Stimulated activated CD4-positive, alpha-beta T cell treated with anti-CD3 and anti-CD28 coated beads, Interleukin-4, amount 100 ng/mL, for 48 hours (primary cell): ENCODE data around the gene SPRN.
"Not testable (repeated sequence)": the region's sequence is repeated elsewhere in the genome, so short reads cannot be mapped to it uniquely, and the experiment has no call there.

Source experiments
- DNase-seq, 2 donors: peaks; one replicate each; pipeline ENCODE4 v3.0.0-alpha.2; 2020; ENCODE audit warnings: low read depth in 2 of 2

Gene SPRN

GRCh38 chr10:133456041-133456951 is 31.9 kb upstream of the SPRN start:
- no peak for DNase-seq

- DNase-seq, result no peak
Observed at GRCh38 chr10:133455611-133456031, 31.2 kb upstream of the SPRN start.

DNA sequence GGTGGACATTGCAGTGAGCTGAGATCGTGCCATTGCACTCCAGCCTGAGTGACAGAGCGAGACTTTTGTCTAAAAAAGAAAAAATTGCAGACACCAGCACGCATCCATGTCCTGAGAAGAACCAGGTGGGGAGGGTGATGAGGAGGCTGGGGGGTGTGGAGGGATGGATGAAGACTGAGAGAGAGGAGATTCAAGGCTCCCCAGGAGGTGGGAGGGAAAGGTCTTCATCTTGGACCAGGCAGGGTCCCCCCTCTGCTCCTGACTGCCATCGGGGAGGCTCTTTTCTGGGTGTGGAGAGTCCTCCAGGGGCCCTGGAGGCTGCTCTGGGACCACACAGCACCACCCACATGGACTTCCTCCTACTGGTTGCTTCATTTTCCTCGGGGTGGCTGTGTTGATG is 30.8 kb upstream of the SPRN start:
- no peak for DNase-seq

GRCh38 chr10:133454204-133454893 is 29.9 kb upstream of the SPRN start:
- no peak for DNase-seq

DNA sequence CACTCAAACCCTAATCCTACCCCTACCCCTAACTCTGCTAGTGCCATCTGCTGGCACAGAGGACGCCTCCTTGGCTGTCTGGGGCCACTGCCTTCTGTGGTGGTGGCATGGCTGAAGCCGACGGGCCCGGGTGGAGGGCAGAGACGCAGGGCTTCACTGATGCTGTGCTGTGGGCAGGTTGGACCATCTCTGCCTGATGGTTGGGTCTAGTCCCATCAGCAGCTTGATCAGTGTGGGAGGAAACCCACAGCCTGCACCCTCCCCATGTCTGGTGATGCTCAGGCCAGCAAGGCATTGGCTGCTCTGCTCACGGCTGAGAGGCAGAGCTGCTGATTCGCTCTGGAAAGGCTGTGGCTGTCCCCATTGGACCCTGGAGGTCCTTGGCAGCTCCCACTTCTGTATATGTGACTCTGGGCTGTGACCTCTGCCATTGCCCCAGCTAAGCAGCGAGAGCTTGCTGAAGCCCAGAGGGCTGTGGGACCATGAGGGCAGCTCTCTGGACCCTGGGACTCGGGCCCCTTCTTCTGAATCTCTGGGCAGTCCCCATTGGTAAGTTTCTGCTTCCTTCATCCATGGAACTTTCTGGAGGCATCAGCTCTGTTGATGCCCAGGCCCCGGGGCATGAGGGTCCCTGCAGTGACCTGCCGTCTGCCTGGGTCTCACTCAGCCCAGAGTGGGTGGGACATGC is 29.2 kb upstream of the SPRN start, which contains the start of gene SCART1:
SCART1 (plus strand) TSS at position 430 of the 688 bp plus-strand sequence; CDS start at position 483, 53 bp downstream.
- DNase-seq, result no peak

DNA sequence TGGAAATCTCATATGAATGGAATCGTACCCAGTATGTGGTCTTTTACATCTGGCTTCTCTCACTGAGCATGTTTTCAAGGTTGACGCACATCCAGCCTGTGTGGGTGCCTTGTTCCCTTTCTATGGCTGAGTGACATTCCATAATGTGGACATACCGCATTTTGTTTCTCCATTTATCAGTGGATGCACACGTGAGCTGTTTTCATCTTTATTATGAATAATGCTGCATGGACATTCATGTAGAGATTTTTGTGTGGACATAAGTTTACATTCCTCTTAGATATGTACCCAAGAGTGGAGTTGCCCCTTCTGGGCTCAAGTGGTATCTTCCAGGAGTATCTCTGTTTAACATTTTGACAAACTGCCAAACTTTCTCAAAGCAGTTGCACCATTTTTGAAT is 28.0 kb upstream of the SPRN start:
- DNase-seq, result no peak

GRCh38 chr10:133451346-133451745 is 26.9 kb upstream of the SPRN start:
- DNase-seq, result no peak

DNA sequence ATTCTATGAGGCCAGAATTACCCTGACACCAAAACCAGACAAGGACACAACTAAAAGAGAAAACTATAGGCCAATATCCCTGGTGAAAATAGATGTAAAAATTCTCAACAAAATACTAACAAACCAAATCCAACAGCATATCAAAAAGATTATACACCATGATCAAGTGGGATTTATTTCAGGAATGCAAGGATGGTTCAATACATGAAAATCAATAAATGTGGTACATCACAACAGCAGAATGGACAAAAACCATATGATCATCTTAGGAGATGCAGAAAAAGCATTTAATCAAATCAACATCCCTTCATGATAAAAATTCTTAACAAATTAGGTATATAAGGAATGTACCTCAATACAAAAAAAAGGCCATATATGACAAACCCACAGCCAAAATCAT is 23.7 kb upstream of the SPRN start:
- DNase-seq, result no peak

GRCh38 chr10:133446979-133447378 is 22.6 kb upstream of the SPRN start:
- DNase-seq, result no peak

DNA sequence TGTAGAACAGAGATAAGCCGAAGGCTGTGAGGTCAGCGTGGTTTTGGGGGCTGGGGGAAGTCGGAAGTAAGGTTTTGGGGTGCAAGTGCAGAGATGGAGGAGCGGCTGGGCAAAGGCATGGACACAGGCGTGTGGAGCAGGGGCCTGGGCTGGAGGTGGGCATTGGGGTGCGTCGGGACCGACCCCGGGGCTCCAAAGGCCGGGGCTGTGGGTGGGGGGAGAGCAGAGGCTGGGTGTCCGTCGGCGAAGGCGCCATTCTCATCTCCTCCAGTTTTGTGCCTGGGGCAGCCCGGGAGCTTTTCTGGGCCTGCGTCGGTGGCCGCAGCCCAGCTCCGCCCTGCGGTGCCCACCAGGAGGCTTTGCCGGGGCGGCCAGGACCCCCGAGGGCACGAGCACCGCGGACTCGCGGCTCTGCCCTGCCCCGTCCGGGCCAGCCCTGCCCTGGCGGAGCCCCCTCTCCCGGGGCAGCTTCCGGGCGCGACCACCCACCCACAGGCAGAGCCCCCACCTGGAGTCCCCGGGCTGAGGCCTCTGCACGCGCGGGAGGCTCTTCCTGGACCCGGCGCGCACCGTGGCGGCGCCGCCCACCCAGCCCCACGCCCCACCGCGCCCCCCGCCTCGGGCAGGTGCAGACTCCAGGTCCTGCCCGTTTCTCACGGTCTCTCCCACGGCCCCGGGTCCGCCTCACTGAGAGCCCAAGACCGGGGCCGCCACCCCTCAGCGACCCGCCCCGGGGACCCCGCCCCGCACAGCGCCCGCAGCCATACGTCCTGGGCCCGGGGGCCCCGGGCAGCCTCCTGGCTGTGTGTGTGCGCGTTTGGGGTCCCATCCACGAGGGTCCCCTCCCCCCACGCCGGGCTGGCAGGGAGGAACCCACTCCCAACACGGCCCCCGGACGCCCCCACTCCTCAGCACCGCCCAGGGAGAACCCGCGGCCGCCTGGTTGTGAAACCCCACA is 21.6 kb upstream of the SPRN start:
- no peak for DNase-seq

DNA sequence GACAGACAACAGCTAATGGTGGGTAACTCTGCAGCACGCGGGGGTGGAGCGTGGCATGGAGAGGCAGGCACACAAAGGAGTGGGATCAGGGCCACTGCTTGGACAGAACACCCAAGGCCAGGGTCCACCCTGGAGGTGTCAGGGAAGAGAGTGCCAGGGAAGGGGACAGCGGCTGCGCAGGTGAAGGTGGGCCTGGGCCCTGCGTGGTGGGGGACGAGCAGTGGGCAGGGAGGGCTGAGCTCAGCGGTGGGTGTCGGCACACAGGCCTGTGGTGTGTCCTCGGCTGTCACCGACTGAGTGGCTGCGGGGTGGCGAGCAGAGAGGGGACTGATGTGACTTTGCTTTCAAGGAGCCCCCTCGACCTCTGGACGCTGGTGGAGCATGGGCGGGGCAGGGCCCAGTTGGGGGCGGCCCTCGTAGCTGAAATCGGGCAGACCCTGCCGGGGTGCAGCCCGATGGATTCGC is 20.9 kb upstream of the SPRN start:
- no peak for DNase-seq

- DNase-seq, result no peak
Observed at GRCh38 chr10:133444342-133445267, 20.2 kb upstream of the SPRN start.

GRCh38 chr10:133442967-133443924 is 18.8 kb upstream of the SPRN start:
- DNase-seq, result no peak

DNA sequence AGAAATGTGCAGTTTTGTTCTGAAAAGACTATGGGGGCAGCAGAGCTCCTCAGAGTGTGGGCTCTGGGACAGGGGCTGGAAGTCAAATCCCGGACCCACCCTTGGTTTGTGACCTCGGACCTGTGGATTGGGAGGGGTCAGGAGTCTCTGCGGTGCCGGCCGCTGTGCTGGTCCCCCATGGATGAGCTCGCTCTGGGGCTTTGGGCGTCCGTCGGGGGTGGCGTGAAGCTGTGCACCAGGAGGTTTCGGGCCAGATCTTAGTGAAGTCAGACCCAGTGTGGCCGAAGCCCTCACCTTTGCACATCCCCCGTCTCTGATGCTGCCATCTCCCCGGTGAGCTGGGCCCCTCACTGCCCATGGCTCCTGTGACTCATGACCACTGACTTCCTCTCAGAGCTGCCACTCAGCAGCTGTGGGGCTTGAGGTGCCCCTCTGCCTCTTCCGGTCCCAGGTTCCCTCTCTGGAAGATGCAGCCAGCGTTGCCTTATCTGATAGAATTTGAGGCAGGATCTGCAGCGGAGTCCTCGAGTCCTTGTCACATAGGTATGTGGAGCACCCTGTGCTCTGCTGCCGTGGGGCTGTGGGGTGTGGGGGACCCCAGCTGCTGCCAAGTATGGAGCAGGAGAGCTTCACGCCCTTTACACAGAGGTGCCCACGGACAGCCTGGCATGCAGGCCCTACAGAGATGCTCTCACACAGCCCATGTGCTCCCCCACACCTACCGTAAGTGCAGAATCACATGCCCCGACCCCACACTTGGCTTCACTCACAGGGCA is 18.0 kb upstream of the SPRN start:
- DNase-seq, result no peak

DNA sequence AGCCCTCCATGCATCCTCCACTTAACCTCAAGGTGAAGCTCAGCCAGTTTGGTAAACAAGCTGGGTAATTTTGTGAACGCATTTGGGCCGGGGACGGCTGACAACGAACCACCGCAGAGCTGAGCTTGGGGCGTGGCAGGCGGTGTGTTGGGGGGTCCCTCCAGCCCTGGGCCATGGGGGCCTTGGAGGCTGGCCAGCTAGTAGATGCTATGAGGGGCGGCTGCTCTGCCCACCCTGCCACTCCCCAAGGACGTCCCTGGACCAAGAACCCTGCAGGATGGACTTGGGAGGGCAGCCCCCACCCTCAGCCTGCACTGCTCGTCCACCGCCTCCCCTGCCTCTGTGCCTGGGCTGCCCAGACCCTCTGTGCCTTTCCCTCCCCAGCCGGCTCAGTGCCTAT is 17.4 kb upstream of the SPRN start:
- no peak for DNase-seq

DNA sequence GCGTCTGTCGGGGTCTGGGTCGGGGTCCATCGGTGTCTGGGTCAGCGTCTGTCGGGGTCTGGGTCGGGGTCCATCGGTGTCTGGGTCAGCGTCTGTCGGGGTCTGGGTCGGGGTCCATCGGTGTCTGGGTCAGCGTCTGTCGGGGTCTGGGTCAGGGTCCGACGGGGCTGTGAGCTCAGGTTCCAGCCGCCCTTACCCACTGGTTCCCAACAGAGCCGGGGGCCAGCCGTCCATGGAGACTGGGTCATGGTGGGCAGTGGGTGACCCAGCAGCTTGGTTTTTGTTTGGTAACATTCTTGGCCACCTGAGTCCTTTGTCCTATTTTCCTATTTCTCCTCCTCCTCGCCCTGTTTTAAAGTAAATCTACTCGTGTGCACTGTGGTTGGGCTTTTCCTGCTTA is 16.9 kb upstream of the SPRN start:
- DNase-seq, result not testable (repeated sequence)

GRCh38 chr10:133440633-133441285 is 16.3 kb upstream of the SPRN start:
- no peak for DNase-seq
